Activated CD4-positive, alpha-beta T cell treated with anti-CD3 and anti-CD28 coated beads, Interleukin-2, Interleukin-4, amounts not matched to agents 100 ng/mL and 50 ng/mL, durations not matched to agents 16 hours and 8 hours (primary cell): ENCODE results near the gene DLG5.

Source experiments
- DNase-seq: peaks from one replicate; pipeline ENCODE4 v3.0.0-alpha.2; 2020; ENCODE audit warnings: low spot score

DLG5 gene, protein sequence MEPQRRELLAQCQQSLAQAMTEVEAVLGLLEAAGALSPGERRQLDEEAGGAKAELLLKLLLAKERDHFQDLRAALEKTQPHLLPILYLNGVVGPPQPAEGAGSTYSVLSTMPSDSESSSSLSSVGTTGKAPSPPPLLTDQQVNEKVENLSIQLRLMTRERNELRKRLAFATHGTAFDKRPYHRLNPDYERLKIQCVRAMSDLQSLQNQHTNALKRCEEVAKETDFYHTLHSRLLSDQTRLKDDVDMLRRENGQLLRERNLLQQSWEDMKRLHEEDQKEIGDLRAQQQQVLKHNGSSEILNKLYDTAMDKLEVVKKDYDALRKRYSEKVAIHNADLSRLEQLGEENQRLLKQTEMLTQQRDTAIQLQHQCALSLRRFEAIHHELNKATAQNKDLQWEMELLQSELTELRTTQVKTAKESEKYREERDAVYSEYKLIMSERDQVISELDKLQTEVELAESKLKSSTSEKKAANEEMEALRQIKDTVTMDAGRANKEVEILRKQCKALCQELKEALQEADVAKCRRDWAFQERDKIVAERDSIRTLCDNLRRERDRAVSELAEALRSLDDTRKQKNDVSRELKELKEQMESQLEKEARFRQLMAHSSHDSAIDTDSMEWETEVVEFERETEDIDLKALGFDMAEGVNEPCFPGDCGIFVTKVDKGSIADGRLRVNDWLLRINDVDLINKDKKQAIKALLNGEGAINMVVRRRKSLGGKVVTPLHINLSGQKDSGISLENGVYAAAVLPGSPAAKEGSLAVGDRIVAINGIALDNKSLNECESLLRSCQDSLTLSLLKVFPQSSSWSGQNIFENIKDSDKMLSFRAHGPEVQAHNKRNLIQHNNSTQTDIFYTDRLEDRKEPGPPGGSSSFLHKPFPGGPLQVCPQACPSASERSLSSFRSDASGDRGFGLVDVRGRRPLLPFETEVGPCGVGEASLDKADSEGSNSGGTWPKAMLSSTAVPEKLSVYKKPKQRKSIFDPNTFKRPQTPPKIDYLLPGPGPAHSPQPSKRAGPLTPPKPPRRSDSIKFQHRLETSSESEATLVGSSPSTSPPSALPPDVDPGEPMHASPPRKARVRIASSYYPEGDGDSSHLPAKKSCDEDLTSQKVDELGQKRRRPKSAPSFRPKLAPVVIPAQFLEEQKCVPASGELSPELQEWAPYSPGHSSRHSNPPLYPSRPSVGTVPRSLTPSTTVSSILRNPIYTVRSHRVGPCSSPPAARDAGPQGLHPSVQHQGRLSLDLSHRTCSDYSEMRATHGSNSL (N-terminal part only)

DNA sequence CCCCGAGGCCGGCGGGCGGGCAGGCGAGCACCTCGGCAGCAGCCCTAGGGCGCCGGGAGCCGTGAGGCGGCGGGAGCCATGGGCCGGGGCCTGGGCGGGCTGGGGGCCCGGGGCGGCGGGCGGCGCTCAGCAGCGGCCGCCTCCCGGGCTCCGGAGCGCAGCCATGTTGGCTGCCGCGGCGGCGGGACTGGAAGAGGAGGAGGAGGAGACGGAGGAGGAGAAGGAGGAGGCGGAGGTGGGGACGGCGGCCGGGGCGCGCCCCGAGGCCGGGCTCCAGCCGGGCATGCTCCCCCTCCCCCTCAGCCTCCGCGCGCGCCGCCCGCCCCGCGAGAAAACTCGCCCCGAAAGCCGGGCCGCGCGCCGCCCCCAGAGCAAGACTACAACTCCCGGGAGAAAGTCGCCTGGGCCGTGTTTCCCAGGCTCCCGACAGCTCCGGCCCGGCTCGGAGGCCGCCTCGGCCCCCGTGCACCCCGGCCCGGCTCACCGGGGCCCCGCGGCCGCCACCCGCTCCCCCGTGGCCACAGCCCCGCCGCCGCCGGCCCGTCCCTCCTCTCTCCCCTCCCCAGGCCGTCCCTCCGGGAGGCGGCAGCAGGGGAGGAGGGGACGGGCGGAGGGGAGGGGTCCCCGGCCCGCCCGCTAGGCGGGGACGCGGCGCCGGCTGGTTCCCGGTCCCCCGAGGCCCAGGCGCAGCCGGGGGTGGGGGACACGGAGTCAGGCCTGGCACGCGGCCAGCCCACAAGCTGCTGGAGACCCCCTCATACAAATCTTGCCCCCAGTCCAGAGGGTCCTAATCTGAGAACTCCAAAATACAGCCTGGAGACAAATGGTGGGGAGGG, at the start of gene DLG5:
TSS of gene DLG5 (minus strand) at position 190 of the 836 bp plus-strand sequence. CDS start 235 bp downstream, outside the sequence.
- peak; percentile 44 for DNase-seq

DNA sequence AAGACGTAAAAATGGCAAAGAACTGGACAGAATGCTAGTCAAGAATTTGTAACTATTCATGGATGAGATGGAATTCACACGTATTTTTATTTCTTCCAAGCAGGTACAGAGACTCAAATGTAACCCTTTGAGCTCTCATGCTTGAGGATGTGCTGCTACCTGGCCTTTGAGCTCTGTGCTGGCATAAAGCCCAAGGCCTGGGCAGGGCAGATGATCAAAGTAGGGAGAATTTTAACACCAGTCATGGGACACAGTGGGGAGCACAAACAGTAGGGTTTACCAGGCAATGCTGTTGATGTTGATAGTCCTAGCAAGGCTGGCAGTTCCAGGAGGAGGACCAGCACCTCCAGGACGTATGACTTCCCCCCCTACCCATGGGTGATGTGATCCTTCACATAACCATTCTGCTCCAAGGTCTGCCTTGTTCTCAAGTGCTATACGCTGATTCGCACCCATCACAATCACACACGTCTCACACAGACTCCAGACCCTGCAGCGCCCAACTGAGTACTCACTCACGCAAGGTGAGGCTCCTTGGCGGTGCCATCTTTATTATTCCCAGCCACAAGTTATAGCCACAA, 48.6 kb upstream of the DLG5 start:
- DNase-seq = no peak

DNA sequence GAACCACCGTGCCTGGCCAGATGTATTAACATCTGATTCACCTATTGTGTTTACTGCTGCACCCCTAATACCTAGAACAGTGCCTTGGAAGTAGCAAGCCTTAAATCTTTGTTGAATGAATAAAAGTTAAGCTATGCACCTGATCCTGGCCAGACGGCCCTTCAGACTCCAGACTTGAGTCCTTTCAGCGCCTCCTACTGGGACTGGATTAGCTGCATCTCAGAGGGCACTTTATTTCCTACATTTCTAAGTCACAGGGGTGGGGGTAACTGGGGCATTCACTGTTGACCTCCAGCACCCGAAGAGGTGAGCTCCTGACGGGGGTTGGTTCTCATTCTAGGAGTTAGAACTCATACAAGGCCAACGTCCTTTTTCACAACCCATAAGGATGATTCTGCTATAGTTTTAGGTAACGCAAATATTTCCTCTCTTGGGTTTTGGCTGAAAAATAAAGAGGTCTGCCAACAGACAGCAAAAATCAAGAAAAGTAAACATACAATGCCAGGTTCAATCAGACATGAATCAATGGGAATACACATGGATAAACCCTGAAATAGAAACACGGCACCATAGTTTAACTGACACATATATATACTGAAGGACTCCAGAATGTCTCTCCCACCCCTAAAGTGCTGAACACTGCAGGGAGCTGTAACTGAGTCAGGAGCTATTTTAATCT, 48.0 kb upstream of the DLG5 start:
- no peak for DNase-seq

DNA sequence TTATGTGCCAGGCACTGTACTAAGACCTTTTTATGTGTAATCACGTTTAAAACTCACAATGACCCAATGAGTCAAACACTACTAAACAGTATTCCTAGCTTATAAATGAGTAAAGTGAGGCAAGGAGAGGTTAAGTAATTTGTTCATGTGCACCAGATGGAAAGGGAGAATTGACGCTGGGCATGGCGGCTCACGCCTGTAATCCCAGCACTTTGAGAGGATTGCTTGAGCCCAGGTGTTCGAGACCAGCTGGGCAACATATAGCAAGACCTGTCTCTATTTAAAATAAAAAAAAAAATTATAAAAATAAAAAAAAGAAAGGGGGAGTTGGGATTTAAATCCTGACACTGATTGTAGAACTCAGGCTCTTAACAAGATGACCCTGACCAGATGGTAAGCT, 46.7 kb upstream of the DLG5 start:
- DNase-seq = no peak

DNA sequence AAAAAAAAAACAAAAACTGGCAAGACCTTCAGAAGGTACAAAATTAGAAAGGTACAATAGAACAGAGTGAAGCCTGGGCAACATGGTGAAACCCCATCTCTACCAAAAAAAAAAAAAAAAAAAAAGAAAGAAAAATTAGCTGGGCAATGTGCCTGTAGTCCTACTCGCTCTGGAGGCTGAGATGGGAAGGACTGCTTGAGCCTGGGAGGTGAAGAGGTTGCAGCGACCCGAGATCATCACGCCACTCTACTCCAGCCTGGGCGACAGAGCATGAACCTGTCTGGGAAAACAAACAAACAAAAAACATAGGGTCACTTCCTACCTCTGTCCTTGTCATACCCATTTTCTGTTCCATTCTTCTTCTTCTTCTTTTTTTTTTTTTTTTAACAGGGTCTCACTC, 45.6 kb upstream of the DLG5 start:
- DNase-seq = no peak

DNA sequence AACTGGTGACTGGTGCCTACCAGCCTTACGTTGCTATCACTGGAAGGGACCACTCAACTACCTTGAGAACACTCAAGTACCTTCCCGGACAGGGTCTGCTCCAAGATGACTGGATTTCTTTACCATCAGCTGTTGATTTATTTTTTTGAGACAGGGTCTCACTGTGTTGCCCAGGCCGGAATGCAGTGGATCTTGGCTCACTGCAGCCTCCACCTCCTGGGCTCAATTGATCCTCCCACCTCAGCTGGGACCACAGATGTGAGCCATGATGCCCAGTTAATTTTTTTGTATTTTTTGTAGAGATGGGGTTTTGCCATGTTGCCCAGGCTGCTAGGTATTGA, 45.2 kb upstream of the DLG5 start:
- DNase-seq = no peak

DNA sequence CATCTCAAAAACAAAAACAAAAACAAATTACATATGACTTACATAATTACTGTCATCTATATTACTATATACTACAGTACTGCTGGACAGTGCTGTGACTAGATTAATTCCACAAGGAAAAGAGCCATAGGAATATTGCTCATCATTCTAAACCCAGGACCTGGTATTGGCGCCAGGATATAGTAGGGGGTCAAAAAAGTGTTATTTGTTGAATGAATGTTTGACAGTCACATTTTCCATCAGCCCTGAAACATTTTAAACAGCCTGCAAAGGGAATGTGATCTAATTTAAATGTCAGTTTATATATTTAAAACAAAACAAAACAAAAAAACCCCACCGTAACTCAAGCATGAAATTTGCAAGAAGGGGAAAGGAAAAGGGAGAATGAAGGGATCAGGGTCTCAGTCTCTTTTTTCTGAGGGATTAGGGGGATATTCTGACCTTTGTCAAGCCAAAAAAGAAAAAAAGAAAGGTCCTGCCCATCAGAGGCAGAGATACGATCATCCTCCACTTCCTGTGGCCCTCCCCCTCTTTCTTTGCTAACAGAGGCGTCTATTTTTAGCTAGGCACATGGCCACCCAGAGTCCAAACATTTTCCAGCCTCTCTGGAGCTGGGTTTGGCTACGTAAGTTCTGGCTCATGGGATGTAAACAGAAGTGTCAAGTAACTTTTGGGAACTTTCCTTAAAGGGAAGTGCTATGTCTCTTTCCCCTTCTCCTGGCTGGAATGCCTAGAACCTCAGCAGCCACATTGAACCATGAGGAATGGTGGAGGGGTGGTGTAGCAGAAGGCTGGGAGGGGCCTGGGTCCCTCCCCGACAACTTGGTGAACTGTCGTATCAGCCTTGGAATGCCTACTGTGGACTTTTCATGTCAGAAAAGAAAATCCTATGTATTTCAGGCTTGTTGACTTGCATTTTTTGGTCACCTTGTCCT, 44.6 kb upstream of the DLG5 start:
- DNase-seq = peak; percentile 15

DNA sequence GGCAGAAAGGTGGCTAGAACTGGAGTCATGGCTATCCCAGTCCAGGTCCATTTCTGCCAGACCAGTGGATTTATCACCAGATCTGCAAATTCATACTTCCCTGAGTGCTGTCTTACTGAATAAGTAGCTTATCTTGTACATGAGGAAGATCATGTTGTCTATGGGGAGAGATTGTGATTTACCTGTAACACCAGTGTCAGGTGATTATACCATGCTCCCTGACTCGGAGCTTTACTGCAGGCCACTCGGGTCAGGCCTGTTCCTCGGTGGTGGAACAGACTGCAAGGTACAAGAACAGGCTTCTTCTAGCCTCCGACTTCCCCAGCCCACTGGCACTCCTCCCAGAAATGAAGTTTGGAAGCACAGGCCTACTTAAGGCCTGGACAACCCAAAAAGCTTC, 42.6 kb upstream of the DLG5 start:
- DNase-seq = no peak

DNA sequence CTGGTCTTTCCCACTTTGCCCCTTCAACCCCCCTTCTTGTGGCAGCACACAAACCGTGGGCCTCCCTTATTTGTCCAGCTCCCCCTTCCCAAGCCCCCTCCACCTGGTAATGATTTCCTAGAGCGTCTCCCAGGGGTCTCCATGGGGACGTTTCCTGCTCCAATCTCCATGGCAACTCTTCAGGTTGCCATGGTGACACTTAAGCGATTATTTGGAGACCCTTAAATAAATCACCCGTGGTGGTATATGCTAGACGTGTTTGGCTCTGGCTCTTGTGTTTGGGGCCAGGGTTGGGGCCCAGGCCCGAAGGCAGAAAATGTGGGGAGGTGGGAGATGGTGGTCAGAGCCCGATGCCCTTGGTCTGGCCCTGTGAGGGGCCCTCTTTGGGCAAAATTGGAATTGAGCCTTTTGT, 41.1 kb upstream of the DLG5 start:
- no peak for DNase-seq

DNA sequence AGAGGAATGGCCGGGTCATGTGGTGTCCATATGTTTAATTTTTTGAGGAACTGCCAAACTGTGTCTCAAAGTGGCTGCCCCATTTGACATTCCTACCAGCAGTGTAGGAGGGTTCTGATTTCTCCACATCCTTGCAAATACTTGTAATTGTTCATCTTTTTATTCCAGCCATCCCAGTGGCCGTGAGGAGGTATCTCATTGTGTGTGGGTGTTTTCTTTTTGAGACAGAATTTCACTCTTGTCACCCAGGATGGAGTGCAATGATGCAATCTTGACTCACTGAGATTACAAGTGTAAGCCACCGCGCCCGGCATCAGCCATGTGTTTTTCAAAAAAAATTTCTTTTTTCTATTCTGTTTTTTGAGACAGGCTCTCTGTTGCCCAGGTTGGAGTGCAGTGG, 38.7 kb upstream of the DLG5 start:
- DNase-seq = no peak

DNA sequence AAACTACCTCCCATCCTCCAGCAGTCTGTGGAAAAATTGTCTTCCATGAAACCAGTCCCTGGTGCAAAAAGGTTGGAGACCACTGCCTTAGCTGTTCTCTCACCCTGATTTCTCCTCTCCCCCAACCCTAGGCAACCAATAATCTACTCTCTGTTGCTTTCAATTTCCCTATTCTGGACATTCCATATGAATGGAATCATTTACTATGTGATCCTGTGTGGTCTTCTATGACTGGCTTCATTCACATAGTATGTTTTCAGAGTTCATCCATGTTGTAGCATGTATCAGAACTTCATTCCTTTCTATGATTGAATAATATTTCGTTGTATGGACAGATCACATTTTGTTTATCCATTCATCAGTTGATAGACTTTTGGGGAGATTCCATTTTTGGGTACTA, 38.3 kb upstream of the DLG5 start:
- DNase-seq = no peak

DNA sequence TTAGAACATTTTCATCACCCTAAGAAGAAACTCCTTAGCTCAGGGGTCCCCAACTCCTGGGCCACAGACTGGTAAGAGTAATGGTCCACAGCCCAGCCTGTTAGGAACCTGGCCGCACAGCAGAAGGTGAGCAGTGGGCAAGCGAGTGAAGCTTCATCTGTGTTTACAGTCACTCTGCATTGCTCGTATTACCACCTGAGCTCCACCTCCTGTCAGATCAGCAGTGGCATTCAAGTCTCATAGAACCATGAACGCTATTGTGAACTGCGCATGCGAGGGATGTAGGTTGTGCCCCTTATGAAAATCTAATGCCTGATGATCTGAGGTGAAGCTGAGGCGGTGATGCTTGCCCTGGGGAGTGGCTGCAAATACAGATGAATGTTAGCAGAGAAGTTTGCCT, 37.3 kb upstream of the DLG5 start:
- DNase-seq = no peak

DNA sequence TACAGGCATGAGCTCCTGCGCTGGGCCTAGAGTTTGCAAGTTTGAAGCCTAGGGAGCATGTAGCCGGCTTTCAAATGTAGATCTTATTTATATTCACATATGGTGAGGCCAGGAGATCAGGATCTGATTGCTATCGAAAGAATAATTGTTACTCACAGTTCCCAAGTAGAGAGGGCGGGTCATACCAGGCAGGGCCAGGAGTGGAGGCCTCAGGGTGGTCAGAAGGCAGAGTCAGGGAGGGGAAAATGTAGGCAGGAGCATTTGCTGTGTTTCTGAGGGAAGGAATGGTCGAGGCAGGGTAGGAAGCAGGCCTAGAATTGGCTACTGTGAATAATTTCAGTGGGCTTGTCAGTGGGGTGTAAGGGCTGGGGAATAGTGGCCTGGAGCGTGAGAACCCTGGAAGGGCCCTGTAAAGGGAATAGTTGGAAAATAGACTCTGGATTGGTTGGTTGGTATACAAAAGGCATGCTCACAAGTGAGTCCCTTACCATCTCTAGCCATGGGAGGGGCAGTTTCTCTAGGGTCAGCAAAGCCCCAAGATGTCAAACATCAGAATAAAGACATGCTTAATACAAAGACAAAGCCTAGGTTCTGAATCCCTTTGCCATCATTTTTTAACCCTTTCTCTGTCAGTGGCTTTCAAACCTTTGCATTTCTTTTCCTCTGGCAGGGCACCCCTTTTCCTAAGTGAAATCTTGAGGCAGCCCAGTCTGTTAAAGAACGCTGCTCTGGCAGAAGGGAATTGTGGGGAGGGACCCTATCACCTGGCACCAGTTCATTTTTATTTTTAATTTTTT, 36.0 kb upstream of the DLG5 start:
- DNase-seq = no peak

DNA sequence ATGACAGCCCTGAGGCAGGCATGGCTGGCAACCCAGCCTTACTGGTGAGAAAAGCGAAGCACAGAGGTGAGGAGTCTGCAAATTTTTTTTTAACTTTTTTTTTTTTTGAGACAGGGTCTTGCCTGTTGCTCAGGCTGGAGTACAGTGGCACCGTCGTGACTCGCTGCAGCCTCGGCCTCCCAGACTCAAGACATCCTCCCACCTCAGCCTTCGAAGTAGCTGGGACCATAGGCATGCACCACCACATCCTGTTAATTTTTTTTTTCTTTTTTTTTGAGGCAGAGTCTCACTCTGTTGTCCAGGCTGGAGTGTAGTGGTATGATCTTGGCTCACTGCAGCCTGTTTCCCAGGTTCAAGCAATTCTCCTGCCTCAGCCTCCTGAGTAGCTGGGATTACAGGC, 35.1 kb upstream of the DLG5 start:
- no peak for DNase-seq

DNA sequence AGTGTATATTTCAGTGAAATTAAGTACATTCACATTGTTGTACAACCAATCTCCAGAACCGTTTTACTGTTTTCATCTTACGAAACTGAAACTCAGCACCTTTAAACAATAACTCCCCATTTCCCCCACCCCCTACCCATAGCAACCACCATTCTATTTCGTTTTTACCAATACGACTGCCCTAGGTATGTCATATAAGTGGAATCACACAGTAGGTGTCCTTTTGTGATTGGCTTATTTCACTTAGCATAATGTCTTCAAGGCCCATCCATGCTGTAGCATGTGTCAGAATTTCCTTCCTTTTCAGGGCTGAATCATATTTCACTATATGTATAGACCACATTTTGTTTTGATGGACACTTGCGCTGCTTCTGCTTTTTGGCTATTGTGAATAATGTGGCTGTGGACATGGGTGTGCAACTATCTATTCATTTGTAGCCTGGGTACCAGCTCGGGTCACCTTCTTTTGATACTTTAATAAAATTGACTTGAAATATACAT, 34.3 kb upstream of the DLG5 start:
- DNase-seq = peak; percentile 1

DNA sequence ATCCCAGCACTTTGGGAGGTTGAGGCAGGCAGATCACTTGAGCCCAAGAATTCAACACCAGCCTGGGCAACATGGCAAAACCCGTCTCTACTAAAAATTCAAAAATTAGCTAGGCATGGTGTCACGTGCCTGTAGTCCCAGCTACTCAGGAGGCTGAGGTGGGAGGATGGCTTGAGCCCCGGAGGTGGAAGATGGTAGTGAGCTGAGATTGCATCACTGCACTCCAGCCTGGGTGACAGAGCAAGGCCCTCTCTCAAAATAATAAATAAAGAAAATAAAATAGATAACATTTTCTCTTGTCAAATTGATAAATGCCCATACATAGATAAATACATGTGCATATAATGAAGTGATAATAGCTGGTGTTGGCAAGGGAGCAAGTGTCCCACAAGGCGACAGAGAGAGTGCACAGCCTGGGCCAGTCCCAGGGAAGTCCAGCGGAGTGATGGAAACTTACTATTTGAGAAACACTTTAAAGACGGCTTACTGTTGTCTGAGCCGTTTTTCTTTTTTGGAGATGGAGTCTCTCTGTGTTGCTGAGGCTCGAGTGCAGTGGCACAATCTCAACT, 33.4 kb upstream of the DLG5 start:
- no peak for DNase-seq

DNA sequence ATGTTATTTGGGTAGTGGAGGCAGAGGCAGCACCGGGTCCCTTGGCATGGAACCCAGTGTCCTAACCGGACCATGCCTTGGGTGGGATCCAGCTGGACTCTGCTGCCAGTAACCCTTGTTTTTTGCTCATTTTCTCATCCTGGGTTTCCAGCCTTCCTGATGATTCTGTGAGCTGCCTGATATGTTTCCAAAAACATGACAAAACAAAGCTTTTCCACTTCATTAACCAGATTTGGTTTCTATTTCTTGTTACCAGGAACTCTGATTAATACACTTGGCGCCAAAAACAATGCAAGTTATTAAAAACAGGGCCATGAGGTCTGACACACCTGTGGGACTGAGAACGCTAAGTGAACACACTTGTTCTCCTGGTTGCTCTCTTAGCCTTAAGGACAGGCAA, 32.8 kb upstream of the DLG5 start:
- no peak for DNase-seq

DNA sequence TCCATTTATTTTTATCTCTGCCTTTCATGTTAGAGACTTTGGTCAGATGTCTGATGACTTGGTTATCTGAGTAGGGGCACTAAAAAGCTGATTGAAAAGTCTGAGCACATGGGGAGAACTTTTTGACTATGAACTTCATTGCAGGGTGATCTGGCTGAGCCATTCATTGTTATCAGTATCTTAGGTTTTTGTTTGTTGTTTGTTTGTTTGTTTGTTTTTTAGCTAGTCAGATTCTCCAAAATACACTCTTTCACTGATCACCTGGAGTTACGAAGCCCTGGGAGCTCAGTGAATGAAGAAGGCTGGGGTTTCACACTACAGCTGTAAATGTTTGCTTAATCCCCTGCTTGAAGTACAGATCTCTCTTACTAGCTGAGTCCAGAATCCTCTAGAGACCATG, 28.6 kb upstream of the DLG5 start:
- no peak for DNase-seq
